Measurements from ENCODE around the gene ADAM10.

The ADAM10 gene

GRCh38 chr15:58707397-58707796 lies 42.1 kb downstream of the ADAM10 start:
- no peak for DNase-seq

- no peak for DNase-seq
These were observed 44.4 kb downstream of the ADAM10 start for GRCh38 chr15:58705105-58705504.

- no peak for DNase-seq
These were observed 45.2 kb downstream of the ADAM10 start for GRCh38 chr15:58704155-58704865.

- DNase-seq: no peak
These were observed 45.9 kb downstream of the ADAM10 start for GRCh38 chr15:58703610-58704009.

- DNase-seq: no peak
These were observed 47.3 kb downstream of the ADAM10 start for GRCh38 chr15:58702233-58702632.

- DNase-seq: no peak
These were observed 48.1 kb downstream of the ADAM10 start for GRCh38 chr15:58701376-58701775.

- no peak for DNase-seq
These were observed 49.7 kb downstream of the ADAM10 start for GRCh38 chr15:58699769-58700168.

GRCh38 chr15:58698887-58699641 lies 50.4 kb downstream of the ADAM10 start:
- no peak for DNase-seq

- no peak for DNase-seq
These were observed 52.3 kb downstream of the ADAM10 start for GRCh38 chr15:58697220-58697619.

- DNase-seq: no peak
These were observed 52.8 kb downstream of the ADAM10 start for GRCh38 chr15:58696738-58697137.

- DNase-seq: no peak
These were observed 54.7 kb downstream of the ADAM10 start for GRCh38 chr15:58694641-58695398.

- no peak for DNase-seq
These were observed 58.8 kb downstream of the ADAM10 start for GRCh38 chr15:58690703-58691102.

GRCh38 chr15:58689646-58690045 lies 59.9 kb downstream of the ADAM10 start:
- no peak for DNase-seq

GRCh38 chr15:58686286-58686685 lies 63.2 kb downstream of the ADAM10 start:
- DNase-seq: no peak

GRCh38 chr15:58684751-58685150 lies 64.8 kb downstream of the ADAM10 start:
- no peak for DNase-seq

GRCh38 chr15:58684036-58684710 lies 65.3 kb downstream of the ADAM10 start:
- no peak for DNase-seq

- no peak for DNase-seq
These were observed 67.3 kb downstream of the ADAM10 start for GRCh38 chr15:58682234-58682633.

- DNase-seq: no peak
These were observed 70.8 kb downstream of the ADAM10 start for GRCh38 chr15:58678683-58679082.

- no peak for DNase-seq
These were observed 72.1 kb downstream of the ADAM10 start for GRCh38 chr15:58677426-58677825.

- DNase-seq: no peak
These were observed 72.7 kb downstream of the ADAM10 start for GRCh38 chr15:58676766-58677165.

- no peak for DNase-seq
These were observed 78.3 kb downstream of the ADAM10 start for GRCh38 chr15:58671186-58671585.

GRCh38 chr15:58669108-58669507 lies 80.4 kb downstream of the ADAM10 start:
- DNase-seq: no peak

GRCh38 chr15:58666957-58667356 lies 82.5 kb downstream of the ADAM10 start:
- no peak for DNase-seq
